Measurements from ENCODE around the gene FGF11. TPM values are rescaled to one million over a fixed set of nuclear protein-coding genes. Genes with fewer than 3 reads are reported as not detected.

FGF11 gene
- polyA plus RNA-seq, 1 of the 3 experiments (the other 2 are of a cell fraction), result 1.9 TPM

DNA sequence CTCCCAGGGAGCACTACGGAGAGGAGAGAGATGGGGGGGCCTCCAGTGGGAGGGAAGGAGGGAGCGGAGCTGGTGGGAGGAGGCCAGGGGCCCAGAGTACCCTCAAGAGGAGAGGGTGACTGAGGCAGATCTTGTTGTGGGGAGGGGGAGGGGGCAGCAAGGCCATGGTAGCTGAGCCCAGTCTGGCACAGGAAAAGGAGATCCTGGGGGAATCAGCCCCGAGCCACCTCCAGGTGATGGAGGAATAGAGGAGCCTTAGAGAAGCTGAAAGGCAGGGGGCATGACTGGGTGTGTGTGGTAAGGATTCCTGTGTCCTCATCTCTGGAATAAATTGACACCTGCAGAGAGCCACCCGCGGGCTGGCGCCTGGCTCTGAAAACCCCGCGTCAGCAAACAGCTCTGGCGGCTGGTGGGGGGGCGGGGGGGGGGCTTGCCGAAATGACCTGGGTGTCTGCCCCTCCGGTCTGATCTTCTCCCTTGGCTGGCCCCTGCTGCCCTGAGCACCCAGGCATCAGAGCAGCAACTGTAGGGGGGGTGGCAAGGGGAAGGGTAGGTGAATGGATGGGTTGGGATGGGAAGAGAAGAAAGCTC, 33.0 kb upstream of the FGF11 start:
- Histone ChIP-seq H3K79me2 (ENCODE audit: insufficient read depth) (peaks cover 45% of the 10 kb centered on the region), H3K9me3 (no peaks in the 10 kb centered on the region), H4K20me1 (ENCODE audit: insufficient read depth) (peaks cover 11% of the 10 kb centered on the region; the same call in 1 of the 2 replicates), H3K9me2 (no peaks in the 10 kb centered on the region), H3K27me3 (ENCODE audit: insufficient read depth) (no peaks in the 10 kb centered on the region), H3K27ac (ENCODE audit: low read depth in 2 of 2, low read length in 1 of 2) (peak overlapping the region in 1 of 2 experiments; percentile 88; a peak in 2 of 4 replicates), H3K4me1 (ENCODE audit: control insufficient read depth in 1 of 2, insufficient read depth in 2 of 2, low read depth in 1 of 2, low read length in 1 of 2) (peaks cover 5 to 21% of the 10 kb centered on the region in 2 experiments; a peak in 2 of 4 replicates), H3K36me3 (replicated peaks in 1 of 2; ENCODE audit: control insufficient read depth in 1 of 2, insufficient read depth in 2 of 2, low read length in 1 of 2) (peaks cover 14 to 20% of the 10 kb centered on the region in 2 experiments), H2AFZ (ENCODE audit: low read depth) (no peak overlapping the region), H3K4me3 (ENCODE audit: low read depth in 2 of 2, low read length in 1 of 2) (peak overlapping the region; percentile 78 to 91), H3K9ac (peak overlapping the region; percentile 94), H3F3A (replicated peaks; ENCODE audit: insufficient read depth) (peaks cover 14% of the 10 kb centered on the region), H3K4me2 (peak overlapping the region; percentile 100)
- 35% methylated on average over 12 of the region's 12 CpGs for WGBS (ENCODE audit: low lambda C conversion rate)
- no peak for TF ChIP-seq YY1 (IDR thresholded peaks at IDR 0.05; ENCODE audit: low read depth)
- no peak for TF ChIP-seq FOSL2 (IDR thresholded peaks at IDR 0.05; ENCODE audit: borderline replicate concordance, low read depth)
- TF ChIP-seq, protein P1, sequence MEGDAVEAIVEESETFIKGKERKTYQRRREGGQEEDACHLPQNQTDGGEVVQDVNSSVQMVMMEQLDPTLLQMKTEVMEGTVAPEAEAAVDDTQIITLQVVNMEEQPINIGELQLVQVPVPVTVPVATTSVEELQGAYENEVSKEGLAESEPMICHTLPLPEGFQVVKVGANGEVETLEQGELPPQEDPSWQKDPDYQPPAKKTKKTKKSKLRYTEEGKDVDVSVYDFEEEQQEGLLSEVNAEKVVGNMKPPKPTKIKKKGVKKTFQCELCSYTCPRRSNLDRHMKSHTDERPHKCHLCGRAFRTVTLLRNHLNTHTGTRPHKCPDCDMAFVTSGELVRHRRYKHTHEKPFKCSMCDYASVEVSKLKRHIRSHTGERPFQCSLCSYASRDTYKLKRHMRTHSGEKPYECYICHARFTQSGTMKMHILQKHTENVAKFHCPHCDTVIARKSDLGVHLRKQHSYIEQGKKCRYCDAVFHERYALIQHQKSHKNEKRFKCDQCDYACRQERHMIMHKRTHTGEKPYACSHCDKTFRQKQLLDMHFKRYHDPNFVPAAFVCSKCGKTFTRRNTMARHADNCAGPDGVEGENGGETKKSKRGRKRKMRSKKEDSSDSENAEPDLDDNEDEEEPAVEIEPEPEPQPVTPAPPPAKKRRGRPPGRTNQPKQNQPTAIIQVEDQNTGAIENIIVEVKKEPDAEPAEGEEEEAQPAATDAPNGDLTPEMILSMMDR (IDR thresholded peaks at IDR 0.05), result no peak
- no peak for TF ChIP-seq TEAD4 (IDR thresholded peaks at IDR 0.05; ENCODE audit: borderline replicate concordance, insufficient read depth)
- no peak for TF ChIP-seq FOXM1 (IDR thresholded peaks at IDR 0.05; ENCODE audit: low read depth)
- no peak for TF ChIP-seq TCF12 (IDR thresholded peaks at IDR 0.05)
- no peak for TF ChIP-seq CHD2 (IDR thresholded peaks at IDR 0.05; ENCODE audit: low read length, partially characterized antibody)
- TF ChIP-seq, protein P2, sequence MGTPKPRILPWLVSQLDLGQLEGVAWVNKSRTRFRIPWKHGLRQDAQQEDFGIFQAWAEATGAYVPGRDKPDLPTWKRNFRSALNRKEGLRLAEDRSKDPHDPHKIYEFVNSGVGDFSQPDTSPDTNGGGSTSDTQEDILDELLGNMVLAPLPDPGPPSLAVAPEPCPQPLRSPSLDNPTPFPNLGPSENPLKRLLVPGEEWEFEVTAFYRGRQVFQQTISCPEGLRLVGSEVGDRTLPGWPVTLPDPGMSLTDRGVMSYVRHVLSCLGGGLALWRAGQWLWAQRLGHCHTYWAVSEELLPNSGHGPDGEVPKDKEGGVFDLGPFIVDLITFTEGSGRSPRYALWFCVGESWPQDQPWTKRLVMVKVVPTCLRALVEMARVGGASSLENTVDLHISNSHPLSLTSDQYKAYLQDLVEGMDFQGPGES (IDR thresholded peaks at IDR 0.05; ENCODE audit: low read depth, low read length), result no peak
- TF ChIP-seq NFIC (IDR thresholded peaks at IDR 0.05; ENCODE audit: borderline replicate concordance), result no peak
- no peak for TF ChIP-seq RCOR1 (IDR thresholded peaks at IDR 0.05; ENCODE audit: low read length)
- TF ChIP-seq EZH2phosphoT487 (IDR thresholded peaks at IDR 0.05; ENCODE audit: borderline replicate concordance, low read depth), result no peak
- TF ChIP-seq, protein P3, sequence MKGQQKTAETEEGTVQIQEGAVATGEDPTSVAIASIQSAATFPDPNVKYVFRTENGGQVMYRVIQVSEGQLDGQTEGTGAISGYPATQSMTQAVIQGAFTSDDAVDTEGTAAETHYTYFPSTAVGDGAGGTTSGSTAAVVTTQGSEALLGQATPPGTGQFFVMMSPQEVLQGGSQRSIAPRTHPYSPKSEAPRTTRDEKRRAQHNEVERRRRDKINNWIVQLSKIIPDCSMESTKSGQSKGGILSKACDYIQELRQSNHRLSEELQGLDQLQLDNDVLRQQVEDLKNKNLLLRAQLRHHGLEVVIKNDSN (IDR thresholded peaks at IDR 0.05; ENCODE audit: borderline replicate concordance, low read depth), result no peak
- TF ChIP-seq GABPA (IDR thresholded peaks at IDR 0.05; ENCODE audit: low read depth), result no peak
- no peak for TF ChIP-seq MXI1 (IDR thresholded peaks at IDR 0.05; ENCODE audit: low read depth, low read length)
- TF ChIP-seq GATA2 (CRISPR knock-in tag; IDR thresholded peaks at IDR 0.05), result no peak
- ChIA-PET CTCF (interaction anchor here (0.7 to 4.9 kb wide), 8 partner anchors 10 to 155 kb away, joined by 3 to 28 read pairs (median 4); partner anchors contain the start of genes SENP3 and TMEM95), POLR2A (interaction anchor here (1.0 kb wide), 1 partner anchor 281 kb away, joined by 3 read pairs; the partner anchor contains the start of gene TP53)
- no peak for DNase-seq

Measured in SK-N-SH (cell line).